Bronchial epithelial cell (primary cell): Measurements from ENCODE around the gene TPM1. TPM values are rescaled to one million over a fixed set of nuclear protein-coding genes. Genes with fewer than 3 reads are reported as not detected.

Experiments used
- DNase-seq: peaks from one replicate; pipeline ENCODE4 v3.0.0-alpha.2; 2010; ENCODE audit warnings: low read depth
- FAIRE-seq: peaks from 2 replicates; lab custom pipeline; 2011; peaks lifted over from hg19 to GRCh38; lab: Jason Lieb, UNC
- H3K27me3 ChIP-seq: 2 replicates; pipeline ENCODE4 v1.5.1; 2011; ENCODE audit warnings: low read length; ENCODE audit not compliant: control insufficient read depth, insufficient read depth
- H3K36me3 ChIP-seq: 2 replicates; pipeline ENCODE4 v1.5.1; 2011; ENCODE audit warnings: low read length; ENCODE audit not compliant: control insufficient read depth, insufficient read depth
- H3K4me3 ChIP-seq: 2 replicates; pipeline ENCODE4 v1.5.1; 2011; ENCODE audit warnings: mild to moderate bottlenecking, low read depth, low read length, control low read depth
- CTCF ChIP-seq: IDR thresholded peaks from 2 replicates; pipeline ENCODE4 v1.5.1; 2011; ENCODE audit warnings: mild to moderate bottlenecking, moderate library complexity, low read length, control low read depth, inconsistent platforms; ENCODE audit not compliant: insufficient read depth, severe bottlenecking
- total RNA-seq: library from RNA; depleted of rRNA; stranded (reverse); fragments of >200 nt; gene quantifications from 2 replicates; pipeline ENCODE4 v1.2.1, GENCODE V29; 2014

Gene TPM1
- total RNA-seq, 1 donor from 2014 or later = 111 TPM

GRCh38 chr15:63049783-63050371 lies 7.3 kb downstream of the TPM1 start:
- DNase-seq (no peak), FAIRE-seq (no peak)
- peaks cover 13% of the 10 kb centered on the region for H3K36me3 ChIP-seq
- H3K4me3 ChIP-seq = peak overlapping the region; percentile 1
- H3K27me3 ChIP-seq = no peaks in the 10 kb centered on the region
- no peak for TF ChIP-seq CTCF

DNA sequence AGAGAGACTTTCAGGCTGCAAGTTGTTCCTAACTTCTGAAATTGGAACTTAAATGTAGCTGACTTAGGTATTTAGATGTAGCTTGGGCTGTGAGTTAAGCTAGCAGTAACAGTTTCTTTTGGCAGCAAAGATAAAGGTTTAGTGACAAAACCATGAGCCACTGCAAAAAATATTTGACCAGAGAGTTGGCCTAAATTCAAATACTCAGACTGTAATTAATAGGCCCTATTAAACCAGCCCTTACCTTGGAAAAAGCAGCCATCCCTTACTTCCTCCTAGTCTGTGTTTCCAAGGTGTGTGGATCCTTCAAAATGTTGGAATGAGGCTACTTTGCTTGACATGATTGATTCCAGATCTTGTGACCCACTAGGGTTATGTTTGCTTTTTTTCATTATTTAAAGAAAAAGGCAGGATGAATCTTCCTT lies 8.2 kb downstream of the TPM1 start:
- DNase-seq (no peak), FAIRE-seq (no peak)
- H3K27me3 ChIP-seq = no peaks in the 10 kb centered on the region
- peaks cover 13% of the 10 kb centered on the region for H3K36me3 ChIP-seq
- TF ChIP-seq CTCF = no peak
- no peak overlapping the region for H3K4me3 ChIP-seq

DNA sequence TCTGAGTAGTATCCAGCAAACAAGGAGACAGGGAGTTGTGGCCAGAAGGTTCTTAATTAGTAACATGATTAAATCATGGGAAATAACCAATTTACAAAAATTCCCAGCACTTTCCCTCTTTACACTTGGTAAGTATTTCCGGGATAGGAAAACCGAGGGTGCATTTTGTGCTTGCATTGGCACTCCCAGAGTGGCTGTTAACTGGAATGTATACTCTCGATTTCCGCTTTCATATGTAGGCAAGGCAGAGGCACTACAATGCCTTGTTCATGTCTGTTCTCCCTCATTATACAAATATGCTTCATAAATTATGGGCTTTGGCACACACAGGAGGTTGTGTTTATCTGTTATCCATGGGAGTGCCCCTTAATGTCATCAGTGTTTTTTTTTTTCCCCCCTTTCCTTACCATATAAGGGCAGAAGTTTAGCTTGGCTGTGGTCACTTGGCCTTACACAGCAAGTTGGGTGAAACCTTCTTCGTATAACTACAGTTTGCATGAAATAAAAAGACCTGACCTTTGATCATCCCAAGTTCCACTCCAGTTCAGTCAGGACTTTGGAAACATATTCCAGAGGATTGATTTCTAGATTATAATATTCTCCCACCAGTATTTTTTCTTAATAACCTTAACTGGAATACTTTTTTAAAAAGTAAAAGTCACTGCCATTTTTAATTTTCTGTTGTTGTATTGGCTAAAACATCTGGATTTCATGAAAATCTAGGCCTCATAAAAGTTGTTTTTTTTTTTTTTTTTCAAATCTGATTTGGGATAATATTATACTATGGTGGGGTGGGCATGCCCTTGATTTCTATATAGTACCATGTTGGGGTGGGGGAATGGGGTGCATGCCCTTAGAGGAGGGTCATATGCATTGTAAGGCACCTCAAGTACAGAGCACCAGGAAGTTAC lies 8.9 kb downstream of the TPM1 start:
- H3K27me3 ChIP-seq = no peaks in the 10 kb centered on the region
- peaks cover 13% of the 10 kb centered on the region for H3K36me3 ChIP-seq
- FAIRE-seq (no peak), DNase-seq (no peak)
- TF ChIP-seq CTCF = no peak
- H3K4me3 ChIP-seq = no peak overlapping the region

GRCh38 chr15:63052077-63052841 lies 9.7 kb downstream of the TPM1 start:
- no peaks in the 10 kb centered on the region for H3K27me3 ChIP-seq
- H3K4me3 ChIP-seq = no peak overlapping the region
- no peak for TF ChIP-seq CTCF
- no peak for FAIRE-seq
- no peak for DNase-seq
- H3K36me3 ChIP-seq = peaks cover 17% of the 10 kb centered on the region

- no peak for TF ChIP-seq CTCF
- Histone ChIP-seq H3K36me3 (peaks cover 19% of the 10 kb centered on the region), H3K27me3 (no peaks in the 10 kb centered on the region), H3K4me3 (no peak overlapping the region)
- no peak for DNase-seq
- no peak for FAIRE-seq
Measured at GRCh38 chr15:63052961-63053698, 10.6 kb downstream of the TPM1 start.
